Endometrium (tissue), 2 donors: ENCODE results near the gene ALPK1.
"Not testable (repeated sequence)": the region's sequence is repeated elsewhere in the genome, so short reads cannot be mapped to it uniquely, and the experiment has no call there.

Experiments used
- FAIRE-seq: peaks from 2 replicates; lab custom pipeline; 2012; peaks lifted over from hg19 to GRCh38; lab: Jason Lieb, UNC
- donor health status: control.
- donor health status: control.

The ALPK1 gene

GRCh38 chr4:112284662-112285411 lies 12.3 kb upstream of the ALPK1 start:
- no peak for FAIRE-seq

- no peak for FAIRE-seq
Observed at GRCh38 chr4:112287258-112287989, 9.7 kb upstream of the ALPK1 start.

- FAIRE-seq, result no peak
Observed at GRCh38 chr4:112288455-112288854, 8.7 kb upstream of the ALPK1 start.

GRCh38 chr4:112289407-112290253 lies 7.5 kb upstream of the ALPK1 start:
- no peak for FAIRE-seq

GRCh38 chr4:112290341-112290740 lies 6.8 kb upstream of the ALPK1 start:
- no peak for FAIRE-seq

- no peak for FAIRE-seq
Observed at GRCh38 chr4:112299721-112300120, 2.6 kb downstream of the ALPK1 start.

GRCh38 chr4:112302320-112303274 lies 5.4 kb downstream of the ALPK1 start:
- FAIRE-seq, result no peak

- FAIRE-seq, result not testable (repeated sequence)
Observed at GRCh38 chr4:112305477-112305876, 8.3 kb downstream of the ALPK1 start.

GRCh38 chr4:112309263-112309791 lies 12.2 kb downstream of the ALPK1 start:
- not testable (repeated sequence) for FAIRE-seq

GRCh38 chr4:112311516-112311915 lies 14.3 kb downstream of the ALPK1 start:
- no peak for FAIRE-seq

- no peak for FAIRE-seq
Observed at GRCh38 chr4:112312610-112313239, 15.6 kb downstream of the ALPK1 start.

- FAIRE-seq, result no peak
Observed at GRCh38 chr4:112315446-112315845, 18.3 kb downstream of the ALPK1 start.

GRCh38 chr4:112316360-112316759 lies 19.2 kb downstream of the ALPK1 start:
- no peak for FAIRE-seq

- FAIRE-seq, result no peak
Observed at GRCh38 chr4:112318239-112319142, 21.3 kb downstream of the ALPK1 start.

GRCh38 chr4:112321776-112322684 lies 24.9 kb downstream of the ALPK1 start:
- no peak for FAIRE-seq

- FAIRE-seq, result no peak
Observed at GRCh38 chr4:112322866-112323265, 25.7 kb downstream of the ALPK1 start.

GRCh38 chr4:112325530-112325929 lies 28.4 kb downstream of the ALPK1 start:
- no peak for FAIRE-seq

GRCh38 chr4:112327965-112328733 lies 31.0 kb downstream of the ALPK1 start:
- peak; percentile 33 for FAIRE-seq
